Fibroblast of lung (primary cell): Measurements from ENCODE around the gene TEK. TPM values are rescaled to one million over a fixed set of nuclear protein-coding genes. Genes with fewer than 3 reads are reported as not detected.

Experiments used
- DNase-seq, 2 donors: peaks; one replicate each; pipeline versions ENCODE4 v3.0.0 to v3.0.0-alpha.2; 2010; ENCODE audit warnings: low read depth in 2 of 2
- H2AFZ ChIP-seq: 2 replicates; pipeline ENCODE4 v1.5.1; 2012; ENCODE audit warnings: low read length, control low read depth, inconsistent platforms
- H3K27ac ChIP-seq: 2 replicates; pipeline ENCODE4 v1.5.1; 2011; ENCODE audit warnings: low read length, control low read depth; ENCODE audit not compliant: insufficient read depth
- H3K27me3 ChIP-seq: 2 replicates; pipeline ENCODE4 v1.5.1; 2011; ENCODE audit warnings: mild to moderate bottlenecking, low read length; ENCODE audit not compliant: control insufficient read depth, insufficient read depth
- H3K36me3 ChIP-seq: 2 replicates; pipeline ENCODE4 v1.5.1; 2011; ENCODE audit warnings: low read length; ENCODE audit not compliant: control insufficient read depth, insufficient read depth
- H3K4me1 ChIP-seq: 2 replicates; pipeline ENCODE4 v1.5.1; 2011; ENCODE audit warnings: low read length; ENCODE audit not compliant: control insufficient read depth, insufficient read depth; ENCODE audit errors: extremely low read depth
- H3K4me2 ChIP-seq: 2 replicates; pipeline ENCODE4 v1.5.1; 2011; ENCODE audit warnings: low read length, control low read depth; ENCODE audit not compliant: insufficient read depth; ENCODE audit errors: extremely low read depth
- H3K4me3 ChIP-seq, 4 experiments: fragments of 200-600 bp in 1 of 4; sonication (generic) in 1 of 4; replicated peaks in 1 of 4; 2 replicates each; pipeline ENCODE4 v1.5.1; 2011 to 2016; ENCODE audit warnings: low read length in 4 of 4, low read depth in 3 of 4, mild to moderate bottlenecking in 3 of 4, control low read depth in 2 of 4, inconsistent platforms in 1 of 4, mixed read lengths in 1 of 4; ENCODE audit not compliant: insufficient read depth in 1 of 4; ENCODE audit errors: control extremely low read depth in 1 of 4
- H3K79me2 ChIP-seq: 2 replicates; pipeline ENCODE4 v1.5.1; 2012; ENCODE audit warnings: mild to moderate bottlenecking, low read length, inconsistent platforms; ENCODE audit not compliant: control insufficient read depth, insufficient read depth
- H3K9ac ChIP-seq: 2 replicates; pipeline ENCODE4 v1.5.1; 2011; ENCODE audit warnings: mild to moderate bottlenecking, low read length, control low read depth; ENCODE audit not compliant: insufficient read depth
- H3K9me3 ChIP-seq: 2 replicates; pipeline ENCODE4 v1.5.1; 2012; ENCODE audit warnings: low read depth, low read length; ENCODE audit not compliant: control insufficient read depth, insufficient read depth
- H4K20me1 ChIP-seq: 2 replicates; pipeline ENCODE4 v1.5.1; 2011; ENCODE audit warnings: low read length; ENCODE audit not compliant: control insufficient read depth, insufficient read depth; ENCODE audit errors: extremely low read depth
- EZH2 ChIP-seq: IDR thresholded peaks from 2 replicates; pipeline ENCODE4 v1.5.1; 2012; ENCODE audit warnings: low read length, control low read depth, mild to moderate bottlenecking; ENCODE audit errors: missing control alignments
- polyA plus RNA-seq, 2 donors: library from polyadenylated mRNA; depleted of rRNA in 1 of 2; stranded (reverse) in 1 of 2; unstranded in 1 of 2; fragments of >200 nt; gene quantifications; 2 replicates each; pipeline ENCODE4 v1.2.1, GENCODE V29; 2011 to 2012; ENCODE audit warnings: missing spikeins in 1 of 2
- total RNA-seq: library from RNA; depleted of rRNA; stranded (reverse); fragments of >200 nt; gene quantifications from 2 replicates; pipeline ENCODE4 v1.2.1, GENCODE V29; 2014
- TF ChIP-seq, protein P1 (sequence below), 2 donors: IDR thresholded peaks in 1 of 2; conservative IDR thresholded peaks in 1 of 2; 1 replicate in 1 of 2; 2 replicates in 1 of 2; pipeline ENCODE4 v1.5.1; 2011 to 2012; ENCODE audit warnings: low read length in 2 of 2, control low read depth in 1 of 2, inconsistent platforms in 1 of 2, low read depth in 1 of 2, mild to moderate bottlenecking in 1 of 2

The TEK gene
- total and polyA plus RNA-seq, 2 donors (not counting 1 experiment from before 2014, with no cell fraction given), result 0.77 to 1.8 TPM

DNA sequence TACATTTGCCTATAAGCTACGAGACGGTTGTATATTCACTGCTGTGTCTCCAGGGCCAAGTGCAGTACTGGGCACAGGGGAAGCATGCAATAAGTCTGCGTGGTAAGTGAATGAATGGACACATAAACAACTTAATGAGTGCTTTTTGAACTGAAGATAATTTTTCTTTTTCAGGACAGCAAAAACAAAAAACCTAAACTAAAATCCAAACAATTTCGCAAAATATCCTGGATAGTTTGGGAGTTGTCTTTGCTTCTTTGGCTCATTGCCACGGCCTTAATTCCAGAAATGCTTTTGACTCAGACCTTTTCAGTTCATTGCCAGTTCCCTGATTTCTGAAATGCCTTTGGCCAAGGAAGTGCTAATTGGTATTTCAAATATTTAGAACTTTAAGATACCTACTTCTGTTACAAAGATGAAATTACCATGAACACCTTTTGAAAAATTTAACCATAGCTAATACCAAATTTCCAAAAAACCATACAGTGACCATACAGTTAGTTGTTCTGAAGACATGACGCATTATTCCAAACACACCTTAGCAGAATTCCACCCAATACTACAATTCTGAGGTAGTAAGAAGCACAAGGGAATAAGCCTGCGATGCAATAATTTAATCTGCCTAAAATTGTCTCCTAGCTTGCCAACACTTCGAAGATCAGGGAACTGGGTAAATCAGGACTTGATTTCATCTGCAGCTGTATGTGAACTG lies 42.8 kb downstream of the TEK start:
- peak; percentile 47 to 81 for DNase-seq
- no peaks in the 10 kb centered on the region for H3K9me3 ChIP-seq
- no peaks in the 10 kb centered on the region for H4K20me1 ChIP-seq
- H2AFZ ChIP-seq, result no peak overlapping the region
- no peaks in the 10 kb centered on the region for H3K27me3 ChIP-seq
- H3K9ac ChIP-seq, result no peak overlapping the region
- no peaks in the 10 kb centered on the region for H3K79me2 ChIP-seq
- peaks cover 6% of the 10 kb centered on the region for H3K4me1 ChIP-seq
- H3K27ac ChIP-seq, result no peak overlapping the region
- H3K4me2 ChIP-seq, result no peak overlapping the region
- TF ChIP-seq EZH2, result no peak
- TF ChIP-seq, protein P1, sequence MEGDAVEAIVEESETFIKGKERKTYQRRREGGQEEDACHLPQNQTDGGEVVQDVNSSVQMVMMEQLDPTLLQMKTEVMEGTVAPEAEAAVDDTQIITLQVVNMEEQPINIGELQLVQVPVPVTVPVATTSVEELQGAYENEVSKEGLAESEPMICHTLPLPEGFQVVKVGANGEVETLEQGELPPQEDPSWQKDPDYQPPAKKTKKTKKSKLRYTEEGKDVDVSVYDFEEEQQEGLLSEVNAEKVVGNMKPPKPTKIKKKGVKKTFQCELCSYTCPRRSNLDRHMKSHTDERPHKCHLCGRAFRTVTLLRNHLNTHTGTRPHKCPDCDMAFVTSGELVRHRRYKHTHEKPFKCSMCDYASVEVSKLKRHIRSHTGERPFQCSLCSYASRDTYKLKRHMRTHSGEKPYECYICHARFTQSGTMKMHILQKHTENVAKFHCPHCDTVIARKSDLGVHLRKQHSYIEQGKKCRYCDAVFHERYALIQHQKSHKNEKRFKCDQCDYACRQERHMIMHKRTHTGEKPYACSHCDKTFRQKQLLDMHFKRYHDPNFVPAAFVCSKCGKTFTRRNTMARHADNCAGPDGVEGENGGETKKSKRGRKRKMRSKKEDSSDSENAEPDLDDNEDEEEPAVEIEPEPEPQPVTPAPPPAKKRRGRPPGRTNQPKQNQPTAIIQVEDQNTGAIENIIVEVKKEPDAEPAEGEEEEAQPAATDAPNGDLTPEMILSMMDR (conservative IDR thresholded peaks at IDR 0.05 in 1 of 2, IDR thresholded peaks at IDR 0.05 in 1 of 2; ENCODE audit: low read depth in 1 of 2, low read length in 2 of 2), result no peak
- no peak overlapping the region for H3K4me3 ChIP-seq
- H3K36me3 ChIP-seq, result no peaks in the 10 kb centered on the region

DNA sequence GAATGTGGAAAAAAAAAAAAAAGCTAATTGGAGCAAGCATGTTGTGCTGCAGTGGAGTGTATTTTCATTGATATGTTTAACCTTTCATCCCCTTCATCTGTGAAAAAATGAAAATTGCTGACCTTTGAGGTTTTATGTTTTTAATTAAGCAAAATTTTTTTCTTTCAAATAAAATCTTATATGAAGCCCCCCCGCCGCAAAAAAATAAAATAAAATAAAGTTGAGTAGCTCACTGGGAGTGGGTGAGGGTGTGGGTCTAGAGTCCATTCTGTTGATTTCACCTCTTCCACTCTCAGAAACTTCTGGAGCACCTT lies 43.3 kb downstream of the TEK start:
- no peak for TF ChIP-seq EZH2
- TF ChIP-seq, protein P1 (conservative IDR thresholded peaks at IDR 0.05 in 1 of 2, IDR thresholded peaks at IDR 0.05 in 1 of 2; ENCODE audit: low read depth in 1 of 2, low read length in 2 of 2), result no peak
- Histone ChIP-seq H4K20me1 (no peaks in the 10 kb centered on the region), H3K4me1 (peaks cover 6% of the 10 kb centered on the region), H2AFZ (no peak overlapping the region), H3K9me3 (no peaks in the 10 kb centered on the region), H3K79me2 (no peaks in the 10 kb centered on the region), H3K4me3 (no peak overlapping the region), H3K27me3 (no peaks in the 10 kb centered on the region), H3K4me2 (no peak overlapping the region), H3K36me3 (no peaks in the 10 kb centered on the region), H3K27ac (no peak overlapping the region), H3K9ac (no peak overlapping the region)
- DNase-seq, result no peak

DNA sequence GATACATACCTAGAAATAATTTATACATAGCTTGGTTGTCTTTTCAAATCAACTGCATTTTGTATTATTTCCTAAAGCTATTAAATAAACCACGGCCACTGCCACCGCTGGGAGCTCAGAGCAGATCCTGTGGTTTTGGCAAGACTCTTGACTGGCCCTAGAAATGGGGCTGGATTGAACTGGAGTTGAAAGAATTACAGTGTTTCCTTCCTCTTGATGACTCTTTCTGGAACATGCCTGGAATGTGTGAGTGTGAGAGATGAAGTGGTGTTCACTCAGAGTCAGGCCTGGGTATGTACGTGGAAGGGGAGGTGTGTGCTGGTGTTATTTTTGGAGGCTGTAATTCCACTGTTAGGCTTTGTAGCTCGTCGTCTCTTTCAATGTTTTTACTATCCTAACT lies 45.9 kb downstream of the TEK start:
- Histone ChIP-seq H4K20me1 (no peaks in the 10 kb centered on the region), H3K4me2 (no peak overlapping the region), H3K36me3 (no peaks in the 10 kb centered on the region), H3K9ac (no peak overlapping the region), H3K4me3 (no peak overlapping the region), H3K79me2 (no peaks in the 10 kb centered on the region), H2AFZ (peak overlapping the region; percentile 19), H3K9me3 (no peaks in the 10 kb centered on the region), H3K27me3 (no peaks in the 10 kb centered on the region), H3K27ac (no peak overlapping the region), H3K4me1 (peaks cover 6% of the 10 kb centered on the region)
- no peak for TF ChIP-seq EZH2
- TF ChIP-seq, protein P1 (conservative IDR thresholded peaks at IDR 0.05 in 1 of 2, IDR thresholded peaks at IDR 0.05 in 1 of 2; ENCODE audit: low read depth in 1 of 2, low read length in 2 of 2), result no peak
- DNase-seq, result peak; percentile 86 to 98
